ENCODE results near the gene SUSD6.

SUSD6 gene

DNA sequence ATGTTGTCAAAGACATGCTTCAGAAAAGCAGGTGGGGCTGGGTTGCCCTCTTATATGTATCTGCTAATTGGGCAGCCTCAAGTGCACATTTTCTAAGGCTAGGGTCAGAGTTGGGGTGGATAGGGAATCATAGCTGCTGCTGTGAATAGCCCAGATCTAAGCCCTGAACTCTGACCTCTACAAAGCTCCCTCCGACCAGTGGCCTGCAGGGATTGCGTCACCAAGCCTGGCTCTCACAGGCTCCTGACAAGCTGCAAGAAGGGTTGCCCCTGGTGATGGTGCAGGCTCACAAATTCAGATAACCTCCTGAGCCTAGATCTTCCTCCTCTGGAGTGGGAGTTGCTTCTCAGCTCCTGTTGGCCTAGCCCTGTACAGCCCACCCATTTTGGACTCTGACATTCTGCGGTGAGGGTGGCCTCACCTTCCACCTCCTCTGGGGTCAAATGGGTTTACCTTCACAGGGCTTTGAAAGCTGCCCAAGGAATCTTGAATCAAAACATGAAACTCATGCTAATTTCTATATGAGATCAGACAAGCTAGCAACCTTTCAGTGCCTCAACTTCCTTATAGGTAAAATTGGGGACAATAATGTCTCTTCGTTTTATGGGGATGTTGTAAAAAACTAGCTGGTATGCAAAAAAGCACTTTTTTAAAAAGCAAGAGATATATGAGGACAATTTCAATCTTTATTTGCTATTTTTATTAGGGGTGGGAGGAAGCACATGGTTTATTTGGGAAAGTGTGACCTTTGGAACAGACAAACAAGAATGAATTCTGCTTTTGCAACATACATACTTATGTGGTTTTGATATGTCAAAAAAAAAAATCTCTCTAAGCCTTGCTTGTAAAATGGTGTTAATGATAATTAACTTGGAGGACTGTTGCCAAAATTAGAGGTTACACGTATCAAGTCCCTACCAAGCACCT, 4.9 kb upstream of the SUSD6 start:
- Mint-ChIP-seq H3K27me3 (ENCODE audit: low read depth) (no peaks in the 10 kb centered on the region), H3K27ac (peak overlapping the region in 1 of 3 experiments; percentile 64), H3K4me1 (peaks cover 30% of the 10 kb centered on the region), H3K4me3 (no peak overlapping the region), H3K36me3 (ENCODE audit: low read depth) (no peaks in the 10 kb centered on the region), H3K9me3 (no peaks in the 10 kb centered on the region)
- TF ChIP-seq CTCF (IDR thresholded peaks at IDR 0.05; ENCODE audit: unreplicated experiment in 3 of 3), result no peak

- H3K4me3 Mint-ChIP-seq, result peak overlapping the region; percentile 89 to 95 (median 92)
- no peaks in the 10 kb centered on the region for H3K27me3 Mint-ChIP-seq (ENCODE audit: low read depth)
- H3K4me1 Mint-ChIP-seq, result peaks cover 60% of the 10 kb centered on the region
- H3K27ac Mint-ChIP-seq, result peak overlapping the region; percentile 89 to 97 (median 92)
- TF ChIP-seq CTCF (IDR thresholded peaks at IDR 0.05; ENCODE audit: unreplicated experiment in 3 of 3), result no peak
- no peaks in the 10 kb centered on the region for H3K36me3 Mint-ChIP-seq (ENCODE audit: low read depth)
- no peaks in the 10 kb centered on the region for H3K9me3 Mint-ChIP-seq
These were observed 1.1 kb upstream of the SUSD6 start for GRCh38 chr14:69610020-69610873.

- Mint-ChIP-seq H3K9me3 (no peaks in the 10 kb centered on the region), H3K36me3 (ENCODE audit: low read depth) (no peaks in the 10 kb centered on the region), H3K27ac (peak overlapping the region; percentile 89 to 97 (median 92)), H3K4me3 (peak overlapping the region; percentile 89 to 95 (median 92)), H3K27me3 (ENCODE audit: low read depth) (no peaks in the 10 kb centered on the region), H3K4me1 (peaks cover 62% of the 10 kb centered on the region)
- TF ChIP-seq CTCF (IDR thresholded peaks at IDR 0.05; ENCODE audit: unreplicated experiment in 3 of 3), result no peak
These were observed 573 bp upstream of the SUSD6 start for GRCh38 chr14:69610874-69611171.

DNA sequence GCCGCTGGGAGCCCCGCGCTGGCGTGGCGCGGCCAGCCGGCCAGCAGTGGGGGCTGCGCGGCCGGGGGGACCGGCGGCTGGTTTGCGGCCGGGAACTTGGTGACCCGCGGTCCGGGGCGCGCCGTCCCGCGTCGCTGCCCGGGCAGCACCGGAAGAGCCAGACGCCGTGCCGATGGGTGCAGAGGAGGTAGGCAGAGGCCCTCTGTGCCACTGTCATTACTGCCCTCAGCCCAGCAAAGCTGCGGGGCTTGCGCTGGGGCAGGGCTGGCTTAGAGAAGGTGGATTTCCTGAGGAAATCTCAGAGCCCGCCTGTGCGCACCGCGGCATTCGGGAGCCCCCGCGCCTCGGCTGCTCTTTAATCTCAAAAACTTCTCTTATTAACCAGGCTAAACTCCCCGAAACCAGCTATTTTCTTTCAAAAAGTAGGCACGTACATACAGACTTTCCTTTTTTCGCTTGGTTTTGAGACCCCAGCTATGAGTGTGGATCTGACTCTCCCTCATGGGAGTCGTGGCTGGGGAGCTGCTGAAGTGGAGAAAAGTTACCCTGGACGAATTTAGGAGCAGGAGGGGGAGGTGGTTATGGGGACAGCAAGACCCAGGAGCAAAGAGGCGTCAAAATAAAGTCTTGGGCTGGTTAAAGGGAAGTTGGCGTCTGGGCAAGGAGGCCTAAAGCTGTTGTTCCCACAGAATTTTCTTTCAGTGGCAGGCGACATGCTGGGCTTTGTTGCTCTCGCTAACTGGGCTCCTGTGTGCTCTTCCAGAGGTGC, 802 bp downstream of the SUSD6 start:
- Mint-ChIP-seq H3K4me3 (peak overlapping the region; percentile 89 to 95 (median 89)), H3K27ac (peak overlapping the region; percentile 85 to 89 (median 88)), H3K36me3 (ENCODE audit: low read depth) (no peaks in the 10 kb centered on the region), H3K4me1 (peaks cover 66% of the 10 kb centered on the region), H3K27me3 (ENCODE audit: low read depth) (no peaks in the 10 kb centered on the region), H3K9me3 (no peaks in the 10 kb centered on the region)
- TF ChIP-seq CTCF (IDR thresholded peaks at IDR 0.05; ENCODE audit: unreplicated experiment in 3 of 3), result no peak

- H3K4me1 Mint-ChIP-seq, result peaks cover 70% of the 10 kb centered on the region
- H3K4me3 Mint-ChIP-seq, result peak overlapping the region; percentile 89 to 95 (median 89)
- peak overlapping the region; percentile 85 to 89 (median 88) for H3K27ac Mint-ChIP-seq
- H3K36me3 Mint-ChIP-seq (ENCODE audit: low read depth), result no peaks in the 10 kb centered on the region
- no peaks in the 10 kb centered on the region for H3K27me3 Mint-ChIP-seq (ENCODE audit: low read depth)
- no peak for TF ChIP-seq CTCF (IDR thresholded peaks at IDR 0.05; ENCODE audit: unreplicated experiment in 3 of 3)
- H3K9me3 Mint-ChIP-seq, result no peaks in the 10 kb centered on the region
These were observed 1.4 kb downstream of the SUSD6 start for GRCh38 chr14:69612783-69613130.

All from nephron (organoid).